Pons (tissue), 1 donor: ENCODE measurements around the gene KLHL40.

Source experiments
- DNase-seq: peaks from one replicate; pipeline ENCODE4 v3.0.0-alpha.2; 2016; ENCODE audit warnings: low spot score

Gene KLHL40

DNA sequence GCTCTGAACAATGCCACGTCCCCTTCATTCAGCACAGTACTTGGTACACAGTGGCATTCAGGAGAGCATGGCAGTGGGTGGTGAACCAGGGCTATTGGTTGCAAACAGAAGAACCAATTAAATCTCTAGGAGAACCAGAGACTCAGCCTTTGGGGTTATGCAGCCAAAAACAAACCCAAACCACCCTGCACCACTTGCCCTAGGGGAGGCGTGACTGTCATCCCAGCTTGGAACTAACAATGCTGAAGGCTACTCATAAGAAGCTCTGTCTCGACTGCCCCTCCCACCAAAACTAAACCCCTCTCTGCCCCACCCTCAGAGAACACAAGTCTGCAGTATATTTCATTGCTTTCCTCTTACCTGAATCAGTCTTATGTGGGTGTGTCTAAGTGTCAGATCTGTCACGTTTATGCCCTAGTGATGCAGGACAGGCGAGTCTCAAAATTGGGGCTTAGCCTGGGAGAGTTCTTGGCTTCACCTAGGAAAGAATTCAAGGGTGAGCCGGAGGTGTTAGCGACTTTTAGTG is 15.2 kb upstream of the KLHL40 start:
- no peak for DNase-seq

DNA sequence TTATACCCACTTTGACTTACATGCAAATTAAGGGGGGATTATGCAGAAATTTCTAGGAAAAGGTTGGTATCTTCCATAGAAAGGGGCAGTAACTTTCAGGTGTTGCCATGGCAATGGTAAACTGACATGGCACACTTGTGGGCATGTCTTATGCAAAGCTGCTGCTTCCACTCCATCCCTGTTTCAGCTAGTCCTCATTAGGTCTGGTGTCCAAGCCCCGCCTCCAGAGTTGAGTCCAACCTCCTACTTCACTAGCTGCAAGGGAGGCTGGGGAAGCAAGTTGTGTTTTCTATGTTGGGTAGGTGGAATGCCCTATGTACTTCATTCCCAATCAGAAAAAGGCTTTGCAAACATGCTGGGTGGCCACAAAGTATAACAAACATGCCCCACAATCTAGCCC is 14.7 kb upstream of the KLHL40 start:
- DNase-seq: no peak

DNA sequence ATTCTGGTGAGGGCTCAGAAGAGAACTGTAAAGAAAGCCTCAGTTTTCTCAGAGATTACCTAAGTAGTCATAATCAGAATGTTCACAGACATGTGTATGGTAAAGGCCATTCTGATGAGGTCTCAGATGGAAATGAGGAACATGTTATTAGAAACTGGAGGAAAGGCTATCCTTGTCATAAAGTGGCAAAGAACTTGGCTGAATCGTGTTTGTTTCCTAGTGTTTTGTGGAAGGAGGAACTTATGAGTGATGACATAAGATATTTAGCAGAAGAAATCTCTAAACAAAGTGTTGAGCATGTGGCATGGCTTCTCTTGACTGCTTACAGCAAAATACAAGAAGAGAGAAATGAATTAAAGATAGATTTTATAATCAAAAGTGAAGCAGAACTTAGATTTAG is 12.8 kb upstream of the KLHL40 start:
- DNase-seq: no peak

DNA sequence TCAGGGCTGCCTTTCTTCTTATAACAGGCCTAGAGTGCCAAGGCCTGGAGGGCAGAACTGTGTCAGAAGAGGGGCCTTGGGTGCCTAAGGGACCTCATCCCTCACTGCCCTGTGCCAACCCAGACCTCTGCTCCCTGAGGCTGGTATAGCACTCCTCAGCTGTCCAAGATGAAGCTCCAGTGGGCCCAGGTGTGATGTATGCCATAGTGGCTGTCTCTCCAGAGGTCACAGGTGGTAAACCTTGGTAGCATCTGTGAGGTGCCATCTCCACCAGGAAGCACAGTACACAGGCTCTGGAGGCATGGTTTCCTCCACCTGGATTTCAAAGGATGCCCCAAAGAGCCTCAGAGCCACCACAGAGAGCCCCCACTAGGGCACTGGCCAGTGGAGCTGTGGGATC is 12.3 kb upstream of the KLHL40 start:
- DNase-seq: no peak

DNA sequence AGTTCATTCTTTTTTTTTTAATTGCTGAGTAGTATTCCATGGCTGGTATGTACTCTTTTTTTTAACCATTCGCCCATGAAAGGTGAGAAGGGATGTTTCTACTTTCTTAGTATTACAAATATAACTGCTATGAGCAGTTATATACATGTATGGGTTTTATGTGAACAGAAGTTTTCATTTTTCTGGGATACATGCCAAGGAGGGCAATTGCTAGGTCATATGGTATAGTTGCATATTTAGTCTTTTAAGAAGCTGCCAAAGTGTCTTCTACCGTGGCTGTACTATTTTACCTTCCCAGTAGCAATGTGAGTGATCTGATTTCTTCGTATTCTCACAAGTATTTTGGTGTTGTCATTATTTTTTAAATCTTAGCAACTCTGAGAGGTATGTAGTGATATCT is 11.2 kb upstream of the KLHL40 start:
- no peak for DNase-seq

DNA sequence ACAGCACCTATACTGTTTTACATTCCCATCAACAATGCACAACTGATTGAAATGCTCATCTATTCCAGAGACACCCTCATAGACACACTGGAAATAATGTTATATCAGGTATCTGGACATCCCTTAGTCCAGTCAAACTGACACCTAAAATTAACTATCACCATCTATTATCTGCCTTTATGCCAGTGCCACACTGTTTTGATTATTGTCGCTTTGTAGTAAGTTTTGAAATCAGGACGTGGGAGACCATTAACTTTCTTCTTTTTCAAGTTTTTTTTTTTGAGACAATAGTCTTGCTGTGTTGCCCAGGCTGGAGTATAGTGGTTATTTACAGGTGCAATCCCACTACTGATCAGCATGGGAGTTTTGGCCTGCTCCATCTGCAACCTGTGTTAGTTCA is 9.4 kb upstream of the KLHL40 start:
- no peak for DNase-seq

DNA sequence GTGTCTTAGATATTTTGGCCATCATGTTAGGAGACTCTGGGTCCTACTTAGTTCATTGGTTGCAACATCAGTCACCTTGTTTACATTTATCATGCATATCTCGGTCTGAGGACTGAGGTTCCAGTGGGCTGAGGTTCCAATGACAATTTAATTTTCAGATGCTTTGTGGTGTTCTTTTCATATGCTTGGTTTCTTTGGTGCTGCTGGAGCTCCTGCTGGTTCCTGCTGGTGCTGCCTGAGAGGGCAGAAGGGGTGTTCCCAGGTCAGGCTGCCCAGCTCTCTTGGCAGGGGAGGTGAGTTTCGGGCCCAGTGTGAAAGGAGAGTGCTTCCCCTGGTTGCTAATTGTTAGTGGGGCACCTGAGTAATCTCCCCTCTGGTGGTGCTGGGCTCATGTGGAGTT is 6.9 kb upstream of the KLHL40 start:
- no peak for DNase-seq

DNA sequence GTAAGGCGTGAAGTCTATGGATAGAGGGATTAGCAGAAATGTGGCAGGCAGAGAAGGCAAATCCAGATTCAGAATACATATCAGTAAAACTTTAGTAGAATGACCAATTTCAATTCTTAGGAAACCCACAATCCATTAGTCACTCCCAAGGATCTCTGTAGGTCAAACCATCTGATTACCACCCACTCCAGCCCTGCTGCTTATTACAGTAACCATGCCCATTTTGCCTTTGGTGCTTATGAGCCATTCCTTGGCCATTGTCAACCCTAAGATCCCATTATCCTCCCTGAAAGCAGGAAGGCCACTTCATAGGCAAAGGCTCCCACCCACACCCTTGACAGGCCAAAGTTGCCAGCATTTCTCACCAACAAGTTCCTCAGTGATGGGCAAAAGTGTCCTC is 5.1 kb upstream of the KLHL40 start:
- no peak for DNase-seq

DNA sequence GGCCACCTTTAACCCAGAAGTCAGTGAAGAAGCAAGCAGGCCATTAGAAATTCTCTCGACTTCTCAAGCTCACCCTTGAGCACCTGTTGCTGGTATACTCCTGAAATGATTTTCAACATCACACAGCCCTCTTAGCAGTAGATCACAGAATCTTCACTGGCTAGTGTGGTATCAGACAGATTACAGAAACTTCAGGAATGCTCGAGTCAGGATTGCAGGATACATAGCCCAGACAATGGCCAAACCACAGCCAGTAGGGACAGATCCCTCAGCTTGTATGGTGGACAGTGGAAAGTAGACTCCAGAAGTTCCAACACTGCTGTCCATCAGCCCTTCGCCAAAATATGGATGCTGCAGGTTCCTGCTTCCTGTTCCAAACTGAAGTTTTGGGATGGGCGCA is 4.5 kb upstream of the KLHL40 start:
- no peak for DNase-seq

DNA sequence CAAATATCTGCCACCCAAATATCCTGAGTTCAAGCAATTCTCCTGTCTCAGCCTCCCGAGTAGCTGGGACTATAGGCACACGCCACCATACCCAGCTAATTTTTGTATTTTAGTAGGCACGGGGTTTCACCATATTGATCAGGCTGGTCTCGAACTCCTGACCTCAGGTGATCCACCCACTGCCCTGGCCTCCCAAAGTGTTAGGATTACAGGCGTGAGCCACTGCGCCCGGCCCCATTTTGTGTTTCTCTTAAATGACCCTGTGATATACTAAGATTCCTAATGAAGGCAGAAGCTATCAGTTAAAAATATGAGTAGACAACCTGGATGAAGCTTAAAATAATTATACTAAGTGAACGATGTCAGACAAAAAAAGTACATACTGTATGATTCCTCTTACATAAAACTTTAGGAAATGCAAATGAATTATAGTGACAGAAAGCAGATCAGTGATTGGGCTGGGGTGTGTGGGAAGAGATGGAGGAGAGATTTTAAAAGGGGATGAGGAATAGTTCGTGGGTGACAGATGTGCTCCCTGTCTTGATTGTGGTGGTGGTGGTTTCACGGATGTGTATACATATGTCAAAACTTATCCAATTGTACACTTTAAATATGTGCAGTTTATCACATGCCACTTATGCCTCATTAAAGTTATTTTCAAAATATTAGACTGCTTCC is 3.8 kb upstream of the KLHL40 start:
- no peak for DNase-seq

DNA sequence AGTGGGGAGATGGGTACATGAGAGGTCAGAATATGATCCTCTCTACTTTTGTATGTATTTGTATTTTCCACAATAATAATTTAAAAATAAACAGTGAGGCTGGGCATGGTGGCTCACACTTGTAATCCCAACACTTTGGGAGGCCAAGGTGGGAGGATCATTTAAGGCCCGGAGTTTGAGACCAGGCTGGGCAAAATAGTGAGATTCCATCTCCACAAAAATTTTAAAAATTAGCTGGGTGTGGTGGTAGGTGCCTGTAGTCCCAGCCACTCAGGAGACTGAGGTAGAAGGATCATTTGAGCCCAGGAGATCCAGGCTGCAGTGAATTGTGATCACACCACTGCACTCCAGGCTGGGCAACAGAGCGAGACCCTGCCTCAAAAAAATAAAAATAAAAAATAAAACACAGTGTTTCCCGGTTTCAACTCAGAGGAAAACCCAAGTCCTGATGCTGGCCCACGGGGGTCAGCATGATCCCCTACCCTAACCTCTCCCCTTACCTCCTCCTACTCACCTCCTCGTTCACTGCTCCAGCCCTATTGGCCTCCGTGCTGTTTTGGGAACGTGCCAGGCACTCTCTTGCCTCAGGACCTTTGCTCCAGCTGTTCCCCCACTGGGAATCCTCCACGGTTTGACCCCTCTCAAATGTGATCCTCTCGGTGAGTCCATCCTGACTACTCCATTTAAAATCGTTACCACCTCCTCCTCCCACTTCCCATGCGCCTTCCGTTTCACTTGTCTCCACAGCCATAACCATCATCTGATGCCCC is 2.9 kb upstream of the KLHL40 start:
- no peak for DNase-seq

DNA sequence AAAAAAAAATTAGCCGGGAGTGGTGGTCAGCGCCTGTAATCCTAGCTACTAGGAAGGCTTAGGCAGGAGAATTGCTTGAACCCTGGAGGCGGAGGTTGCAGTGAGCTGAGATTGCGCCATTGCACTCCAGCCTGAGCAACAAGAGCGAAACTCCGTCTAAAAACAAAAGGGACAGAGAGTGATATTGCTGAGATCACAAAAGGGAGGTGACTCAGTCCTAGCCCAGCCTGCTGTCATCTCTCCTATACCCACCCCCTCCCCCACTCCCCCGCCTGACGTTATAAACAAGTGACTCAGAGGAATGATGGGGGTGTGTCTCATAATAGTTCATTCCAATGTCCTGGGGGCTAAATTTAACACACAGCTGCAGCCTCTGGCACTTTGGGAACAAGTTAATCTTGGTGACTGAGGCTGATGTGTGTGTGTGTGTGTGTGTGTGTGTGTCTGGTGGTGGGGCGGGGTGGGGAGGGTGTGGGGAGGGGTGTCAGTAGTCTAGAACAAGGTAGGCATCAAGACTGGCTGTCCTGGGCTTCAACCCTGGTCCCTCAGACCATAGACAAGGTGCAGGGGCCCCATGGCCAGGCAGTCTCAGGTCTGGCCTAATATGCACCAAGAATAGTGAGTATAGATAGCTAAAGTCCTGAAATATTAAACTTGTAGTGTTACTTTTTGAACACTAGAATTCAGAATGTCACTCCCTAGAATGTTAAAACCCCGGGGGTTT is 1.3 kb upstream of the KLHL40 start:
- DNase-seq: peak; percentile 47

DNA sequence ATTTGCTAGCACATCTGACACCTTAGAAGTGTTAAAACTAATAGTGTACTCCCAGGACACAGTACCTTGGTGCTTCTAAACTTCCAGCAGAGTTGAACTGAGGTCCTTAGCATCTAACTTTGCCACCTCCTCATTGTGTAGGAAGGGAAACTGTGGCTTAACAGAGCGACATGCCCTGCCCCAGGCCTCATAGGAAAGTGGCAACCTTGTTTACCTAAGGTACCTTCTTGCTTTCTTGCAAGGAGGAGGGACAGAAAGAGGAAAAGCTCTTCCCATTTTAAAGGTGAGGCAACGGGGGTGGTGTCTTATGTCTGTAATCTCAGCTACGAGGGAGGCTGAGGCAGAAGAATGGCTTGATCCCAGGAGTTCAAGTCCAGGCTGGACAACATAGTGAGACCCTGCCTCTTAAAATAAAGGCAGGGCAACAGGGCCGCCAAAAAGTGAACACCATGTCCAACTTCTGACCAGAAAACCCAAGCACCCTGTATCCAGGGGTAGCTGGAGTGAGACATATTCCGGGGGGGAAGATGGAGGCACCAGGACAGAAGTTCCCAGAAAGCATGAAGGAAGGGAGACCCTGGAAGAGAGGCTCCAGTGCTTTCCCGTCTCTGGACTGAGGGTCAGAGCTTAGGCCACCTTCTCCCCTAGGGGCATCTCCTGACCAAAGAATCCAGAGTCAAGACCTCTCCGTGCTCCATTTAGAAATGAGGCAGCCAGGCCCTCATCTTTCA is 540 bp upstream of the KLHL40 start:
- DNase-seq: no peak

DNA sequence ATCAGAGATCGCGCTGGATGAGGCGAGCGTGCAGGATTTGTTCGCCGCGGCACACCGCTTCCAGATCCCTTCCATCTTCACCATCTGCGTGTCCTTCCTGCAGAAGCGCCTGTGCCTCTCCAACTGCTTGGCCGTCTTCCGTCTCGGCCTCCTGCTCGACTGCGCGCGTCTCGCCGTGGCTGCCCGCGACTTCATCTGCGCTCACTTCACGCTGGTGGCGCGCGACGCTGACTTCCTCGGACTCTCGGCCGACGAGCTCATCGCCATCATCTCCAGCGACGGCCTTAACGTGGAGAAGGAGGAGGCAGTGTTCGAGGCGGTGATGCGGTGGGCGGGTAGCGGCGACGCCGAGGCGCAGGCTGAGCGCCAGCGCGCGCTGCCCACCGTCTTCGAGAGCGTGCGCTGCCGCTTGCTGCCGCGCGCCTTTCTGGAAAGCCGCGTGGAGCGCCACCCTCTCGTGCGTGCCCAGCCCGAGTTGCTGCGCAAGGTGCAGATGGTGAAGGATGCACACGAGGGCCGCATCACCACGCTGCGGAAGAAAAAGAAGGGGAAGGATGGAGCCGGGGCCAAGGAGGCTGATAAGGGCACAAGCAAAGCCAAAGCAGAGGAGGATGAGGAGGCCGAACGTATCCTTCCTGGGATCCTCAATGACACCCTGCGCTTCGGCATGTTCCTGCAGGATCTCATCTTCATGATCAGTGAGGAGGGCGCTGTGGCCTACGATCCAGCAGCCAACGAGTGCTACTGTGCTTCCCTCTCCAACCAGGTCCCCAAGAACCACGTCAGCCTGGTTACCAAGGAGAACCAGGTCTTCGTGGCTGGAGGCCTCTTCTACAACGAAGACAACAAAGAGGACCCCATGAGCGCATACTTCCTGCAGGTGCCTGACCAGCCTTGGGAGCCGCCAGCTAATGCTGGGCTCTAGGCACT is 819 bp downstream of the KLHL40 start:
- no peak for DNase-seq

DNA sequence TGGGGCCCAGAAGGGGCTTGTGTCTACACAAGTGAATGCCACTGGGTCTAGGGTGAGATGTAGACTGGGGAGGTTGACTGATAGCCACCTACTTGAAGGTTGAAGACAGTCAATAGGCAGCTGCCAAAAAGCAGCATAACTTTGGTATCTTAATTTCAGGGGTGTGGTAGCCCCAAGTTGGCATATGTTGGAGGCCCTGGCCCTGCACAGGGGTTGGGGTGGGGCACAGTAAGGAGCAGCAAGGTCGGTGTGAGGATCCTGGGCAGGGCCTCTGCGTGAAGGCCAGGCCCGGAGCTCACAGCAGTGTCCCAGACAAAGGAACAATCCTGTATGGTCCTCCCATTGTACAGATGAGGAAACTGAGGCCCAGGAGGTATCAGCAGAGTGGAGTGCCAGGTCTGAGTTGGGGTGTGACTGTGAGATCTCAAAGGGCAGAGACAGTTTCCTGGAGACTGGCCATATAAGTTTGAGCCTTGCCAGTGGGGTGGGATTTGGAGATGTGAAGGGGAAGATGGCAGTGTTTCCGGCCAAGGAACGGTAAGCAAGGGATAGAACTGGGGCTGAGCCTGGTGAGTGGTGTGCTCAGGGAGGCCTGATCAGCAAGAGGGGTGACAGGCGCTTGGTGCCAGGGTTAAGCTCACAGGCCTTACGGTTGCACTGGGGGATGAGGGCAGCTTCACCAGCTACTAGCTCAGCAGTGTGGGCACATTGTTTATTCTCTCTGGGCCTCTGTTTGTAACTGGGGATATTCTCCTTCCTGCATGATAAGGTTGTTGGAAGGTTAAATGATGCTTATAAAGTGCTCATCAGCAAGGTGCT is 1.7 kb downstream of the KLHL40 start:
- DNase-seq: no peak

DNA sequence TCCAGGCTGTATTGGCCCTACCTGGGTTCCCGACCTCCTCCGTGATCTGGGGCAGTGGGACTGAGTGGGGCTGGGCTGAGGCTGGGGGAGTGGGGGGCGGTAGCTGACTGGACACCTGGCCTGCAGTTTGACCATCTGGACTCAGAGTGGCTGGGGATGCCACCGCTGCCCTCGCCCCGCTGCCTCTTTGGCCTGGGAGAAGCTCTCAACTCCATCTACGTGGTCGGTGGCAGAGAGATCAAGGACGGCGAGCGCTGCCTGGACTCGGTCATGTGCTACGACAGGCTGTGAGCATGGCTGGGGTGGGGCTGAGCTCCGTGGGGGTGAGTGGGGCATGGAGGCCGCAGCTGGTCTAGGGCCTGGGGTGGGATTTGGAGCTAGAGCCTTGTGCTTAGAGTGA is 2.7 kb downstream of the KLHL40 start:
- no peak for DNase-seq

DNA sequence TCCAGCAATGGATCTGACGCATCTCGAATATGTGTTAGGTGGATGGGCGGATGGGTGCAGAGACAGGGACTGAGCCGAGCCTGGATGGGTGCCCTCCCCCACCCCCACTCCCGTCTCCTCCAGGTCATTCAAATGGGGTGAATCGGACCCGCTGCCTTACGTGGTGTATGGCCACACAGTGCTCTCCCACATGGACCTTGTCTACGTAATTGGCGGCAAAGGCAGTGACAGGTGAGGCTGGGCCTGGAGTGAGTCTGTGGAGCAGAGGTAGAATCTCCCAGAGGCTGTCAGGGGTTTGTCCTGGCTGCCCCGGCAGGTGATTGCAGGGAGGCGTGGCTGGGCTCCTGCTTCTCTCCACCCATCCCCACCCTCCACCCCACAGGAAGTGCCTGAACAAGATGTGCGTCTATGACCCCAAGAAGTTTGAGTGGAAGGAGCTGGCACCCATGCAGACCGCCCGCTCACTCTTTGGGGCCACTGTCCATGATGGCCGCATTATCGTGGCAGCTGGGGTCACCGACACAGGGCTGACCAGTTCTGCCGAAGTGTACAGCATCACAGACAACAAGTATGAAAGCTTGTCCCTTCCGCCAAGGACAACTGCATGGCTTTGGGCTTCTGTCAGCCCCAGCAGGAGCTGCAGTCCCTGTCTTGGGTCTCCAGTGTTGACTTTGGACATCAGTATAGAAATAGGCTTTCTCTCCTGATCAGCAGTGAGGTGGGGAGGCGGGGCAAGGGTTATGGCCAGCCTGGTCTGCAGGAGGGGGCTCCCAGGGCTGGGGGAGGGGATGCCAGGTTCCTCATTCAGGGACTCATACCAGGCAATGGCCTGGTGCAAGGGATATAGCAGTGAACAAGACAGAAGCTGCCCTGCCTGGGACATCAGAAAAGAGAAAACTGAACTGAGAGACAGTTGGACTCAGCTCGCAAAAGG is 3.4 kb downstream of the KLHL40 start:
- DNase-seq: no peak

DNA sequence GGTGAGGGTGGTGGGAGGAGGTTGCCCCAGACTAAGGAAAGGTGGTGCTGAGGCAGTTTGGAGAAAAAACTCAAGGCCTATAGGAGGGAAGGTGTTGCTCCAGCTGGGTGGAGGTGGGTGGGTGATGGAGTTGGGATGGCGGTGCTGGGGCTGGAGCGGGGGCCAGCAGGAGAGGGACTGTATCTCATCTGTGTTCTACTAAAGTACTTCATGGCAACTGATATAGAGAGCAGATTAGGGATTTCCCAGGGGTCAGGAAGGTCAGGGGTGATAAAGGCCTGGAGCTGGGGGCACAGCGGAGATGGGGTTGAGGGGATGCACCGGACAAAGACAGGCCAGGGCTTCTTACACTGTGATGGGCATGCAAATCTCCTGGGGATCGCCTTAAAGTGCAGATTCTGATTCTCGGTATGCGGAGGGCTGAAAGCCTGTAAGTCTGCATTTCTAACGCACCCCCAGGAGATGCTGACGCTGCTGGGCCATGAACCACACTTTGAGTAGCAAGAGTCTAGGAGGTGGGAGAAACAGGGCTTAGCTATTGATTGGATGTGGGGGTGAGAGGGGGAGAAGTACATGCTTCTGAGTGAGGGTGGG is 4.2 kb downstream of the KLHL40 start:
- no peak for DNase-seq

DNA sequence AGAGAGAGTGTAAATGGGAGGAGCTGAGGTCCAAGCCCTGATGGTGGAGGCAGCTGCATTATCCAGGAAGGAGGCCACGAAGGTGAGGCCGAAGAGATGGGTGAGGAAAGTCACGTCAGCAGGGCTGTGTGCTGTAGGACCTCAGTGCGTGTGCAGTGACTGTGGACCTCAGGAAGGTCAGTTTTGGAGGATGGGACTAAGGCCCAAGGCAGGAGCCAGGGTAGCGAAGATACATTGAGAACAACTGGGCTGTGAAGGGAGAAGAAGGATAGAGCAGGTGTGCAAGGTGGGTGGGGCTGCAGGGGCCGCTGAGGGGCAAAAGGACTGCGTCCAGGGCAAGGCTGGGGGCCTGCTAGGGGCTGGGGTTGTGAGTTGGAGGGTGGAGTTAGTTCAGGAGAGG is 4.9 kb downstream of the KLHL40 start:
- DNase-seq: no peak
